Muscle layer of colon (tissue), 2 donors: ENCODE measurements around the gene ERICH4.

Source experiments
- H3K27ac ChIP-seq: one replicate; pipeline ENCODE4 v1.7.0; 2013; ENCODE audit warnings: low read depth, mild to moderate bottlenecking, low read length, moderate library complexity
- H3K27me3 ChIP-seq, 2 donors: one replicate each; pipeline ENCODE4 v1.7.0; 2013; ENCODE audit warnings: low read length in 2 of 2, mild to moderate bottlenecking in 2 of 2; ENCODE audit not compliant: insufficient read depth in 2 of 2, control insufficient read depth in 1 of 2
- H3K36me3 ChIP-seq: one replicate; pipeline ENCODE4 v1.7.0; 2013; ENCODE audit warnings: mild to moderate bottlenecking, low read length; ENCODE audit not compliant: insufficient read depth
- H3K4me1 ChIP-seq: one replicate; pipeline ENCODE4 v1.7.0; 2013; ENCODE audit warnings: mild to moderate bottlenecking, low read length; ENCODE audit not compliant: insufficient read depth
- H3K4me3 ChIP-seq, 2 donors: one replicate each; pipeline ENCODE4 v1.7.0; 2013; ENCODE audit warnings: low read length in 2 of 2, low read depth in 1 of 2, mild to moderate bottlenecking in 1 of 2, moderate library complexity in 1 of 2
- H3K9ac ChIP-seq: one replicate; pipeline ENCODE4 v1.7.0; 2013; ENCODE audit warnings: low read length
- H3K9me3 ChIP-seq: one replicate; pipeline ENCODE4 v1.7.0; 2013; ENCODE audit warnings: mild to moderate bottlenecking, low read length
- donor health status: abdominal sarcoma.
- donor health status: Adenocarcinoma of cecum.

ERICH4 gene

GRCh38 chr19:41492843-41493242, 49.9 kb downstream of the ERICH4 start:
- no peaks in the 10 kb centered on the region for H3K4me1 ChIP-seq
- H3K27me3 ChIP-seq = no peaks in the 10 kb centered on the region
- H3K4me3 ChIP-seq = no peak overlapping the region
- no peaks in the 10 kb centered on the region for H3K36me3 ChIP-seq
- no peak overlapping the region for H3K9ac ChIP-seq
- no peaks in the 10 kb centered on the region for H3K9me3 ChIP-seq
- no peak overlapping the region for H3K27ac ChIP-seq
